Fibroblast of lung (primary cell): ENCODE results near the gene GRAMD1A. TPM values are rescaled to one million over a fixed set of nuclear protein-coding genes. Genes with fewer than 3 reads are reported as not detected.

ENCODE experiments used
- DNase-seq, 2 donors: peaks; one replicate each; pipeline versions ENCODE4 v3.0.0 to v3.0.0-alpha.2; 2010; ENCODE audit warnings: low read depth in 2 of 2
- H2AFZ ChIP-seq: 2 replicates; pipeline ENCODE4 v1.5.1; 2012; ENCODE audit warnings: low read length, control low read depth, inconsistent platforms
- H3K27ac ChIP-seq: 2 replicates; pipeline ENCODE4 v1.5.1; 2011; ENCODE audit warnings: low read length, control low read depth; ENCODE audit not compliant: insufficient read depth
- H3K27me3 ChIP-seq: 2 replicates; pipeline ENCODE4 v1.5.1; 2011; ENCODE audit warnings: mild to moderate bottlenecking, low read length; ENCODE audit not compliant: control insufficient read depth, insufficient read depth
- H3K36me3 ChIP-seq: 2 replicates; pipeline ENCODE4 v1.5.1; 2011; ENCODE audit warnings: low read length; ENCODE audit not compliant: control insufficient read depth, insufficient read depth
- H3K4me1 ChIP-seq: 2 replicates; pipeline ENCODE4 v1.5.1; 2011; ENCODE audit warnings: low read length; ENCODE audit not compliant: control insufficient read depth, insufficient read depth; ENCODE audit errors: extremely low read depth
- H3K4me2 ChIP-seq: 2 replicates; pipeline ENCODE4 v1.5.1; 2011; ENCODE audit warnings: low read length, control low read depth; ENCODE audit not compliant: insufficient read depth; ENCODE audit errors: extremely low read depth
- H3K4me3 ChIP-seq, 4 experiments: fragments of 200-600 bp in 1 of 4; sonication (generic) in 1 of 4; replicated peaks in 1 of 4; 2 replicates each; pipeline ENCODE4 v1.5.1; 2011 to 2016; ENCODE audit warnings: low read length in 4 of 4, low read depth in 3 of 4, mild to moderate bottlenecking in 3 of 4, control low read depth in 2 of 4, inconsistent platforms in 1 of 4, mixed read lengths in 1 of 4; ENCODE audit not compliant: insufficient read depth in 1 of 4; ENCODE audit errors: control extremely low read depth in 1 of 4
- H3K79me2 ChIP-seq: 2 replicates; pipeline ENCODE4 v1.5.1; 2012; ENCODE audit warnings: mild to moderate bottlenecking, low read length, inconsistent platforms; ENCODE audit not compliant: control insufficient read depth, insufficient read depth
- H3K9ac ChIP-seq: 2 replicates; pipeline ENCODE4 v1.5.1; 2011; ENCODE audit warnings: mild to moderate bottlenecking, low read length, control low read depth; ENCODE audit not compliant: insufficient read depth
- H3K9me3 ChIP-seq: 2 replicates; pipeline ENCODE4 v1.5.1; 2012; ENCODE audit warnings: low read depth, low read length; ENCODE audit not compliant: control insufficient read depth, insufficient read depth
- H4K20me1 ChIP-seq: 2 replicates; pipeline ENCODE4 v1.5.1; 2011; ENCODE audit warnings: low read length; ENCODE audit not compliant: control insufficient read depth, insufficient read depth; ENCODE audit errors: extremely low read depth
- CTCF ChIP-seq, 2 donors: IDR thresholded peaks in 1 of 2; conservative IDR thresholded peaks in 1 of 2; 1 replicate in 1 of 2; 2 replicates in 1 of 2; pipeline ENCODE4 v1.5.1; 2011 to 2012; ENCODE audit warnings: low read length in 2 of 2, control low read depth in 1 of 2, inconsistent platforms in 1 of 2, low read depth in 1 of 2, mild to moderate bottlenecking in 1 of 2
- EZH2 ChIP-seq: IDR thresholded peaks from 2 replicates; pipeline ENCODE4 v1.5.1; 2012; ENCODE audit warnings: low read length, control low read depth, mild to moderate bottlenecking; ENCODE audit errors: missing control alignments
- polyA plus RNA-seq, 2 donors: library from polyadenylated mRNA; depleted of rRNA in 1 of 2; stranded (reverse) in 1 of 2; unstranded in 1 of 2; fragments of >200 nt; gene quantifications; 2 replicates each; pipeline ENCODE4 v1.2.1, GENCODE V29; 2011 to 2012; ENCODE audit warnings: missing spikeins in 1 of 2
- total RNA-seq: library from RNA; depleted of rRNA; stranded (reverse); fragments of >200 nt; gene quantifications from 2 replicates; pipeline ENCODE4 v1.2.1, GENCODE V29; 2014

GRAMD1A gene
- total and polyA plus RNA-seq, 2 donors (not counting 1 experiment from before 2014, with no cell fraction given), result 21.4 to 24.4 TPM

GRCh38 chr19:35022460-35022859 is 22.3 kb downstream of the GRAMD1A start:
- H2AFZ ChIP-seq, result no peak overlapping the region
- no peak for DNase-seq
- H3K4me1 ChIP-seq, result no peaks in the 10 kb centered on the region
- no peak for TF ChIP-seq EZH2
- TF ChIP-seq CTCF (conservative IDR thresholded peaks at IDR 0.05 in 1 of 2, IDR thresholded peaks at IDR 0.05 in 1 of 2; ENCODE audit: low read depth in 1 of 2, low read length in 2 of 2), result no peak
- H3K27me3 ChIP-seq, result no peaks in the 10 kb centered on the region
- H4K20me1 ChIP-seq, result no peaks in the 10 kb centered on the region
- no peak overlapping the region for H3K4me2 ChIP-seq
- no peak overlapping the region for H3K4me3 ChIP-seq
- H3K79me2 ChIP-seq, result no peaks in the 10 kb centered on the region
- H3K9me3 ChIP-seq, result no peaks in the 10 kb centered on the region
- peaks cover 26% of the 10 kb centered on the region for H3K36me3 ChIP-seq
- no peak overlapping the region for H3K9ac ChIP-seq
- H3K27ac ChIP-seq, result no peak overlapping the region

DNA sequence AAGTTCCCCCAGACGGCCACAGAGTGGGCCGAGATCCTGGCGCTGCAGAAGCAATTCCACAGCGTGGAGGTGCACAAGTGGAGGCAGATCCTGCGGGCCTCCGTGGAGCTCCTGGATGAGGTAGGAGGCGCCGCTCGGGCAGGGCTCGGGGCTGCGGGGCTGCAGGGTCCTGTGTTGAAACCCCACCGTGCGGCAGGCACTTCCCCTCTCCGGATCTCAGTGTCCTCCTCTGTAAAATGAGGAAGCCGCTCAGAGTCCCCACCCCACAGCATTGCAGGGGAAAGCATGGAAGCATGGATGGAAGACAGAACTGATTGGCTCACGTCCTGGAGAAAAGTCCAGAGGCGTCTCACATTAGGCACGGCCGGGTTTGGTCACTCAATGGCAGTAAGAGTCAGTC is 23.3 kb downstream of the GRAMD1A start:
- Histone ChIP-seq H2AFZ (no peak overlapping the region), H3K36me3 (peaks cover 27% of the 10 kb centered on the region), H3K79me2 (no peaks in the 10 kb centered on the region), H3K9ac (no peak overlapping the region), H3K4me2 (no peak overlapping the region), H4K20me1 (no peaks in the 10 kb centered on the region), H3K4me3 (no peak overlapping the region), H3K4me1 (no peaks in the 10 kb centered on the region), H3K9me3 (no peaks in the 10 kb centered on the region), H3K27ac (no peak overlapping the region), H3K27me3 (no peaks in the 10 kb centered on the region)
- no peak for TF ChIP-seq EZH2
- no peak for TF ChIP-seq CTCF (conservative IDR thresholded peaks at IDR 0.05 in 1 of 2, IDR thresholded peaks at IDR 0.05 in 1 of 2; ENCODE audit: low read depth in 1 of 2, low read length in 2 of 2)
- no peak for DNase-seq

- Histone ChIP-seq H3K9ac (no peak overlapping the region), H4K20me1 (no peaks in the 10 kb centered on the region), H3K9me3 (no peaks in the 10 kb centered on the region), H3K4me3 (no peak overlapping the region), H3K27ac (no peak overlapping the region), H2AFZ (no peak overlapping the region), H3K27me3 (no peaks in the 10 kb centered on the region), H3K36me3 (peaks cover 23% of the 10 kb centered on the region), H3K79me2 (no peaks in the 10 kb centered on the region), H3K4me2 (no peak overlapping the region), H3K4me1 (no peaks in the 10 kb centered on the region)
- no peak for DNase-seq
- TF ChIP-seq CTCF (conservative IDR thresholded peaks at IDR 0.05 in 1 of 2, IDR thresholded peaks at IDR 0.05 in 1 of 2; ENCODE audit: low read depth in 1 of 2, low read length in 2 of 2), result no peak
- no peak for TF ChIP-seq EZH2
Measured at GRCh38 chr19:35024095-35024494, 24.0 kb downstream of the GRAMD1A start.
